HG03175 (cell line): Measurements from ENCODE around the gene CSRP3.
"Not testable (repeated sequence)": the region's sequence is repeated elsewhere in the genome, so short reads cannot be mapped to it uniquely, and the experiment has no call there.

Experiments used
- ATAC-seq: cut with Tn5 transposase; IDR thresholded peaks from one replicate; pipeline ENCODE4 v1.9.1; 2021; ENCODE audit warnings: mild to moderate bottlenecking, moderate library complexity; ENCODE audit not compliant: unreplicated experiment

CSRP3 gene

GRCh38 chr11:19191530-19192169 lies 10.1 kb downstream of the CSRP3 start:
- no peak for ATAC-seq

DNA sequence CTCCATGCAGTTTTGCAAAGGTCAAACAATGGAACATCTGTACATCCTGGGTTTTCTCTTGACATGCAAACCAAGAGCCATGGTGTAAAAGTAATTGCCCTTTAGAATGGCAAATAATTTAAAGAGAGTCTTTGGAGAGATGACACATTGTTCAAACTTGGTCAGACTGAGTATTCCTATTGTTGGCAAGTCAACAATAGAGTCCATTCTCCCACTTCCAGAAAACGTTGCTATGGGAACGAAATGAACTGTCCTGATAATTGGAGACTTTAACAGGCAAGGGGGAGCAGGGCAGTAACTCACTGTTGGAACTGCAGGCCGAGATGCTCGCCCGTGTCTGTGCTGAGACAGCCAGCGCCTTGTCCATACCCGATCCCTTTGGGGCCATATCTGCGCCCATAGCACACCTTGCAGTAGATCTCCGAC lies 13.9 kb downstream of the CSRP3 start:
- no peak for ATAC-seq

DNA sequence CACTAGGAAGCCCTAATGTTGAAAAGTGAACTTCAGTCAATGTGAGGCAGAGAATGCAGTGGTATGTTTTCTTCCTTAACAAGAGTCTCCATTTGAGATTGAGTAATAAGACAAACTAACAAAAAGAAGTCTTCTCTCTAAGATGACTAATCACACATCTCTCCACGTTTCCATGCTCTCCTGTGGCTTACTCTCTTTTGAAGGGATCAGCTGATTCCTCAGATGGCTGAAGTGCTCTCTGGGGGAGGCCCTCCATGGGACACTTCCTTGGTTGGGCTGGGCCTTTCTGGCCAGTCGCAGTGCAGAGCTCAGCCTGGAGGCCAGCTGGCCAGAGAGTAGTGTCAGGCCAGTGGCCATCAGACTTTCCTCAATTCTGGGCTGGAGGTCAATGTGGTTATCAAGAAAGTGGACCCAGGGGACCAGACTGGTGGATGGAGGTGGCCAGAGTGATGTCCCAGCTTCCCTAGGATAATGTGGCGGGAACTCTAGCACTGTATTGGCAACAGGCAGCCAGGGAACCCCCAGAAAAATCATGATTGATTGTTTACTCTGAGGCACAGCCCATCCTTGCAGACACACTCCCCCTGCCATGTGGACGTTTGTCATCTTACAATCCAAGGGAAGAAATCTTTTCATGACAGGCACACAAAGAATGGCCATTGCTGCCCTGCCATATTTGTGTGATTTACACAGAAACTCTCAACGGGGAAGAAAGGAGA lies 14.5 kb downstream of the CSRP3 start:
- ATAC-seq = no peak

DNA sequence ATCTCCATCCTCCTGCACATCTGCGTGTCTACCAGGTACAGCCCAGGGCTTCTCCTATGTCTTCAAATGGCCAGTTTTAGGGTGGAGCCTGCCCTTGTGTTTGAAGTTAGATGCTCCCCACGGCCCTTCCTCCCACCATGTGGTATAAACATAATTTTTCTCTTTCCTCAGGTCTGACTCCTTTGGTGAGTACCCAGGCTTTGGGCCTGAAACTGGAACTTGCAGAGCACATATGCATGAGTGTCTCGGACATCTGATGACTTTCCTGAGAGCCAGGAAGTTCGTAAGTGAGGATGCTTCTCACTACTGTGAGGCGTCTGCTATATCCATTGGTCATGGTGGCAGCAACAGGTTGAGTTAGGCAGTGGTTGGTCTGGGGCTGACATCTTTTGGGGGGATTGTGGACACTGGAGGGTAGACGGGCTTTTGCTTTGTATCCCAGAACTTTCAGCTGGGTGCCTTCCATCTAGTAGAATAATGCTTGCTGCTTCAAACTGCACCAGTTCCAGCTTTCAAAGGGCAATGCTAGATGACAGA lies 16.2 kb downstream of the CSRP3 start:
- no peak for ATAC-seq

DNA sequence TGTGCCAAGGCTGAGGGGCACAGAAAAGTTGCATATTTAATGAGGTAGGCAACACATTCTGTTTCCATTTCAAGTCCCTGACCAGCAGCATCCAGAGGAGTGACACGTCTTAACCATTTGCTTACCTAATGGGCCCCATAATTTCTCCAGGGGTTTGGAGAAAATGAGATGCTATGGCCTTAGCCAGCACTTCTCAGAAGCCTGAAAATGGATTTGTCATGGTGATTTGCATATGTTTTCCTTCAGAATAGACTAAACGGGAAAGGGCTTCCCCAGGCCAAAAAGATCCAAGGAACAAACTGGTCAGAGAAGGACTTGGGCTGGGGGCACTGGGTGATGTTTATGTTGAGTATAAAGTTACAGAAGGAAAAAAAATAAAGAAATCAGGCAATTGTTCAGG lies 16.7 kb downstream of the CSRP3 start:
- no peak for ATAC-seq

DNA sequence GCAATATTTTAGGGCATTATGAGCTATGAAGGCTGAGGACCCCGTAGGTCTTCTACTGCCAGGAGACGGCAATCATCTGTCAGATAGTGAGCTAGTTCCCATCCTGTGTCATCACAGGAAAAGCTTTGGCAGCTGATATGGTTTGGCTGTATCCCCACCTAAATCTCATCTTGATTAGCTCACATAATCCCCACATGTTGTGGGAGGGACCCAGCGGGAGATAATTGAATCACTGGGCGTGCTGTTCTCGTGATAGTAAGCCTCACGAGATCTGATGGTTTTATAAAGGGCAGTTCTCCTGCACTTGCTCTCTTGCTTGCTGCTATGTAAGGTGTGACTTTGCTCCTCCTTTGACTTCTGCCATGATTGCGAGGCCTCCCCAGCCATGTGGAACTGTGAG lies 18.1 kb downstream of the CSRP3 start:
- no peak for ATAC-seq

DNA sequence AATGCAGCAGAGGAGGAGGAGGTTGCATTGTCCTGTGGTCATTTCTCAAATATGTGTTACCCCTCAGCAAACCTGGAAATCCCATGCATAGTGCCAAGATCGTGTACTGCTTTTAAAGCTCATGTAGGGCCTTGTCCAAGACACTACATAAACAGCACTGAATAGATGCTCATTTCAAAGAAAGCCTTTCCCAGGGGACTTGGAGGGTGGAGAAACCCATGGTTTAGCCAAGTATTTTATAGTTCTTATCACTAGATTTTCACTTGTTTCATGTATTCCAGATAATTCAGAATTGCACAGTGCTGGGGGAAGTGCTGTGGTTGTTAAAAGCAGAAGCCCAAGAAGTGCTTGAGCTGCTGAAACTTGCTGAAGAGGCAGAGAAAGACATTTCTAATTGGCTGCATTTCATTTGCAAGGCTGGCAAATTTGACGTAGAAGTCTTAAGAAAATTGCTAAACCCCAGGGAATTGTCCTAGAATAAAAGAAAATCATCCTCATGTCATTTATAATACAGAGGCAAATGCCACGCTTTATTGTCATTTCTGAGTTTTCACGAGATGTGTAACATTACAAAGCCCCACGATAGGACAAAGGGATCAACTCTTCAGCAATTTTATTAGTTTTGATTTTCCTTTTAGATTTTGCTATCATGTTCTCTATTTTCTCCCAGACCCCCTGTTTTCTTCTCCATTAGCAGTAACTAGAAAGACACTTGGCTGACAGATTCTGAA lies 20.1 kb downstream of the CSRP3 start:
- ATAC-seq = no peak

- ATAC-seq = no peak
Measured at GRCh38 chr11:19176629-19177186, 25.1 kb downstream of the CSRP3 start.

DNA sequence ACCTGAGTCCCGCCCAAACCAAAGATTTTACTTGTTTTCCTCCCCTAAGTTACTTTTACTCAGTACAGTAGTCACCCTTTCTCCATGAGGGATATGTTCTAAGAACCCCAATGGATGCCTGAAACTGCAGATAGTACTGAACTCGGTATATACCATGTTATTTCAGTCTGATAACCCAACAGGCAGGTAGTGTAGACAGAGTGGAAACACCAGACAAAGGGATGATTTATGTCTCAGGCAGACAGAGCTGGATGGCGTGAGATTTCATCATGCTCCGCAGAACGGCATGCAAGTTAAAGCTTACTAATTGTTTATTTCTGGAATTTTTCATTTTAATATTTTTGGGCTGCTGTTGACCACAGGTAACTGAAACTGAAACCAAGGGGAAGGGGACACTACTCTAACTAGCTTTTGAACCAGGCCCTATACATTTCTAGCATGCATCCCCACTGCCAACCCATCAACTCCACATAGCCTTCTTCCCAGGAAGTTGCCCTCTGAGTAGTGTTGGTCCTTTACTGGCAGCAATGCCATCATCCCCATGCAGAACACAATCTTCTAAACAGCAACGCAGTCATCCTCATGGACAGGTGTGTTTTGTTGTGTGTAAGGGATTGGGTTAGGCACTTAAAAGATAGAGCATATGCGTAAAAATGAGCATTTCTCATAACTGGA lies 27.7 kb downstream of the CSRP3 start:
- ATAC-seq = no peak

GRCh38 chr11:19173004-19173689 lies 28.6 kb downstream of the CSRP3 start:
- no peak for ATAC-seq

DNA sequence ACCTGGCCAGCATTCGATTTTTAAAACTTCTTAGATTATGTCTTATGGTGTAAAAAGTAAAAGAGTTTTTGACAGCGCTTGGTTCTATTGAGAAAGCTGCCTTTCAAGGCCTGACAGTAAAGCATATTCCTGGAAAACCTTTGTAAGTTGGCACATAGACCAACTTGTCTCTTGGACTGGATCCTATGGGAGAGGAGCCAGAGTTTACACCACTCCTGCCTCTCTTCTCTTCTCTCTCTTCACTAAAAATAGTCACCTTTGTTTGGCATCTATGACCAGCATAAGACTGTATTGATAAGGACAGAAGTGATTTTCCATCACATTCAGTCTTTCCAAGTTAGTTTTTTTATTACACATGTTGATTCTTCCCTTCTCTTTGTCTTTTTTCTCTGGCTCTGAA lies 33.7 kb downstream of the CSRP3 start:
- no peak for ATAC-seq

- no peak for ATAC-seq
Measured at GRCh38 chr11:19164881-19165280, 36.9 kb downstream of the CSRP3 start.

- no peak for ATAC-seq
Measured at GRCh38 chr11:19164230-19164855, 37.4 kb downstream of the CSRP3 start.

- ATAC-seq = no peak
Measured at GRCh38 chr11:19163617-19164016, 38.2 kb downstream of the CSRP3 start.

DNA sequence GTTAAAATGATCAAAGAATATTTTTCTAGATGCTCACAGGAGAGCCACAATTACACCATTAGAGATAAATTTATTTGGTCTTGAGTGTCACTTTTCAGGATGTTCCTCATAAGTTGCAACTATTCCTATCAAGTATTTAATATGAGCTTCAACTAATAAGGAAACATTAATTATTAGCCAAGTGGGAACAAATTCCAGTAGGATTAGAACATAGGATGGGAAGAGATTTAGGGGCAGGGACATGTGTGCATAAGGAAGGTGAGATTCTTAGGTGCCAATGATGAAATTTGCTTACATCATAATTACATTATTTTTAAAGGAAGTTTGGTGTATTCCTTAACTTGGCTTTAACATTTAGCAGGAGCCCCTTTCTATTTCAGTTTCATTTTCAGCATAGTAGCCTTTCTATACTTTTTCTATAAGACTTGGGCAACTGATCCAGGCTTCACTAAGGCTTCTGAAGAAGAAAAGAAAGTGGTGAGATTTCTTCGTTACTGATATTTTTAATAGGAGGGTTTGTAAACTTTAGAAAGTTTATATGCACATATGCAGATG lies 38.8 kb downstream of the CSRP3 start:
- no peak for ATAC-seq

DNA sequence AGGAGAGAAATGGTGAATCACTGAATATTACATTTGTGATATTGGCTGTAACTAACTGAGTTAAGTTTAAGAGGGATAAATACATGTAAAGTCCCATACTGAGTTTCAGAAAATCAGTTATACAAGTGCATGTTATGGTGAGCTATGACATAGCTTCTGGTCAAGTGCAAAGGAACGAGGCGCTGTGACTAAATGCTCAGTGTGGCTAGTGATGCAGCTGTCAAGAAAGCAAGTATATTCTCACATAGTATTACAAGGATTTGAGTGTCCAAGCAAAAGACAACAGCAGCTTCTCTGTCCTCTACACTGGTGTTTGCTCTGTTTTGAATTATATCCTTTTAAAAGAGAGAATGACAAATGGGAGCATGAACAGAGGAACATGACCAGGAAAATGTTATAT lies 40.1 kb downstream of the CSRP3 start:
- ATAC-seq = no peak

DNA sequence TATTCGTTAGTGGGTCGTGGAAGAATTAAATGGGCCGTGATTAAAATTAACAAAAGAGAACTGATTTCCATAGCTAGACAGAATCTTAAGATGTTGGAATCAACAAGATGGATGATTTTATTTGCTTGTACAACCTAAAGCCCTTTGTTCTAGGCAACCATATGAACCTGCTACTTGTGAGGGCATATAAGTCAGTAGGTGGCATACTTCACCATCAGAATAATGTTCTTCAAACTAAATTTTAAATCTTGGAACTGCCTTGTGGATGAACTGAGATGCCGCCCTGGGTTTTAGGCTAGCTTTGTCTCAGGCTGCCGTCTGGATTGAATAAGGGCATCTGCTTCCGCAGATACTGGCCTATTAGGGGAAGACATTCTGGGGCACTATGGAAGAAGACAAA lies 40.9 kb downstream of the CSRP3 start:
- no peak for ATAC-seq

DNA sequence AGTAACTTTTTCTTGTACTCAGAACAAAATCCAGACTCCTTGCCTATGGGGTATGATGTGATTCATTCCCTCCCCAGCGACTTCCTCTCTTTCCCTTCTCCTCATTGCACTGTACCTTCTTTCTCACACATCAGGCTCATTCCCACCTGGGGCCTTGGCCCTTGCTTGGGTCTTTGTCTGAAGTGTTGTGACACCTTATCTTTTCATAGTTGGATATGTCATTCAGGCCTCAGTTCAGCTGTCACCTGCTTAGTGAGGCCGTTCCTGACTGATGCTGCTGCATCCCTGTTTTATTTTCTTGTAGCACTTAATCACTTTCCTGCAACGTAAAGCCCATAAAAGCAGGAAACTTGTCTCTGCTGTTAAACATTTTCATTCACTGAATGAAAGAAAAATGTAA lies 44.9 kb downstream of the CSRP3 start:
- no peak for ATAC-seq

- ATAC-seq = no peak
Measured at GRCh38 chr11:19145319-19145718, 56.5 kb downstream of the CSRP3 start.

DNA sequence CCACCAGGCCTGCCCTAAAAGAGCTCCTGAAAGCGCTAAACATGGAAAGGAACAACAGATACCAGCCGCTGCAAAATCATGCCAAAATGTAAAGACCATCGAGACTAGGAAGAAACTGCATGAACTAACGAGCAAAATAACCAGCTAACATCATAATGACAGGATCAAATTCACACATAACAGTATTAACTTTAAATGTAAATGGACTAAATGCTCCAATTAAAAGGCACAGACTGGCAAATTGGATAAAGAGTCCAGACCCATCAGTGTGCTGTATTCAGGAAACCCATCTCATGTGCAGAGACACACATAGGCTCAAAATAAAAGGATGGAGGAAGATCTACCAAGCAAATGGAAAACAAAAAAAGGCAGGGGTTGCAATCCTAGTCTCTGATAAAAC lies 64.9 kb downstream of the CSRP3 start:
- ATAC-seq = not testable (repeated sequence)
